ENCODE data around the gene TNPO3. TPM values are rescaled to one million over a fixed set of nuclear protein-coding genes. Genes with fewer than 3 reads are reported as not detected.

The TNPO3 gene
- total RNA-seq, 2 experiments from 2014 or later: 58.4 to 59.3 TPM

DNA sequence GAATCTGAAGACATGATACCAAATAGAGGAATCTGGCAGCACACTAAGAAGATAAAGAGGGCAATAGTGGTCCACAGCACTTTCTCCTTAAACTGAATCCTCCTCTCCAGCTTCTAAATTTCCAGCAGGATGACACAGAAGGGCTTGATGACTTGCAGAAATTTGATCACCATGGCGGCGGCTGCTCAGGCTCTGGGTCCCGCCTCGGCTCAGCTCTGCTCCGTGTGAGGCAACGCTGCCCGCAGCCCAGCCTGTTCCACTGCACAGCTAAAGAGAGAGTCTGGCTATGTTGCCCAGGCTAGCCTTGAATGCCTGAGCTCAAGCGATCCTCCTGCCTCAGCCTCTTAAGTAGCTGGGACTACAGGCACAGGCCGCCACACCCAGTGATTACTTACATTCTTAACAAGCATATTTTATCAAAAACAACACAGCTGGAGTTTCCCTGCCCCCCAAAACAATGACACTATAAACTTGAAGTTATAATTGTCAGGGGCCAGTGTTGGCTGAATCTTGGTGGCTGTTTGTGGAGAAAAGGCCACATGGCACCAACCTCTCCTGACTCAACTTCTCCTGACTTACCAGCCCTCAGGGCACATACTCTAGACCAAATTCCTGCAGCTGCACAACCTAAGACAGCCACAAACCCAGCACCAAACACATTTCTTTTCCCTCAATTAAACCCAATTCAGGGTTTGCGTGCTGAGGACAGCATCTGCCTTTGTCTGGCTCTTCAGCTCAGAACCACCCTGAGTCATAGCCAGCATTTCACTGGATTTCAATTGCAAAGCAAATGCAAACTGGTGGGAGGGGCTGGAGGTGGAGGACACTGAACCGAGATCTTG is 11.6 kb upstream of the TNPO3 start:
- DNase-seq (no peak), ATAC-seq (no peak)
- Mint-ChIP-seq H3K27me3 (peaks cover 2% of the 10 kb centered on the region), H3K4me1 (ENCODE audit: low read depth) (no peaks in the 10 kb centered on the region), H3K4me3 (no peak overlapping the region), H3K9me3 (peaks cover 5% of the 10 kb centered on the region), H3K36me3 (ENCODE audit: low read depth) (no peaks in the 10 kb centered on the region), H3K27ac (no peak overlapping the region)
- intact Hi-C loops (cut with micrococcal nuclease): no loop called here
- POLR2A ChIA-PET: interaction anchor here (0.9 kb wide), 1 partner anchor 58 kb away, joined by 3 read pairs; no protein-coding TSS in a partner anchor
- TF ChIP-seq CTCF (IDR thresholded peaks at IDR 0.05): no peak
- CTCF ChIA-PET: interaction anchor here (1.2 to 1.8 kb wide), 2 partner anchors 13 to 25 kb away, joined by 3 to 4 read pairs; no protein-coding TSS in a partner anchor

DNA sequence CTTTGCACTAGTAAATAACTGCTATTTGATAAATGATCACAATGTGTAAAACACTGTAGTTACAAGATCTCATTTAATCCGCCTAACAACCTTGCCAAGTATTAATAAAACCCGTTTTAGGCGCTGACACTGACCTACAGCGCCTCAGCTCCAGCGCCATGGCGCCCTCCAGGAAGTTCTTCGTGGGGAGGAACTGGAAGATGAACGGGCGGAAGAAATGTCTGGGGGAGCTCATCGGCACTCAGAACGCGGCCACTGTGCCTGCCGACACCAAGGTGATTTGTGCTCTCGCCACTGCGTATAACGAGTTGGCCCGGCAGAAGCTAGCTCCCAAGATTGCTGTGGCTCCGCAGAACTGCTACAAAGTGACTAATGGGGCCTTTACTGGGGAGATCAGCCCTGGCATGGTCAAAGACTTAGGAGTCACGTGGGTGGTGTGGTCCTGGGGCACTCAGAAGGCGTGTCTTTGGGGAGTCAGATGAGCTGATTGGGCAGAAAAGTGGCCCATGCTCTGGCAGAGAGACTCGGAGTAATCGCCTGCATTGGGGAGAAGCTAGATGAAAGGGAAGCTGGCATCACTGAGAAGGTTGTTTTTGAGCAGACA is 1.1 kb upstream of the TNPO3 start:
- intact Hi-C loops (cut with micrococcal nuclease): no loop called here
- ChIA-PET CTCF (interaction anchor here (1.3 to 2.4 kb wide), 2 partner anchors 12 to 34 kb away, joined by 4 to 5 read pairs; no protein-coding TSS in a partner anchor), POLR2A (interaction anchor here (1.2 to 1.7 kb wide), 3 partner anchors 9 to 116 kb away, joined by 3 to 7 read pairs (median 5); no protein-coding TSS in a partner anchor)
- peak overlapping the region; percentile 99 for H3K27ac Mint-ChIP-seq
- peak overlapping the region; percentile 90 for H3K4me3 Mint-ChIP-seq
- peaks cover 18% of the 10 kb centered on the region for H3K4me1 Mint-ChIP-seq (ENCODE audit: low read depth)
- H3K9me3 Mint-ChIP-seq: no peaks in the 10 kb centered on the region
- H3K36me3 Mint-ChIP-seq (ENCODE audit: low read depth): peaks cover 10% of the 10 kb centered on the region
- ATAC-seq: no peak
- no peak for DNase-seq
- no peaks in the 10 kb centered on the region for H3K27me3 Mint-ChIP-seq
- no peak for TF ChIP-seq CTCF (IDR thresholded peaks at IDR 0.05)

DNA sequence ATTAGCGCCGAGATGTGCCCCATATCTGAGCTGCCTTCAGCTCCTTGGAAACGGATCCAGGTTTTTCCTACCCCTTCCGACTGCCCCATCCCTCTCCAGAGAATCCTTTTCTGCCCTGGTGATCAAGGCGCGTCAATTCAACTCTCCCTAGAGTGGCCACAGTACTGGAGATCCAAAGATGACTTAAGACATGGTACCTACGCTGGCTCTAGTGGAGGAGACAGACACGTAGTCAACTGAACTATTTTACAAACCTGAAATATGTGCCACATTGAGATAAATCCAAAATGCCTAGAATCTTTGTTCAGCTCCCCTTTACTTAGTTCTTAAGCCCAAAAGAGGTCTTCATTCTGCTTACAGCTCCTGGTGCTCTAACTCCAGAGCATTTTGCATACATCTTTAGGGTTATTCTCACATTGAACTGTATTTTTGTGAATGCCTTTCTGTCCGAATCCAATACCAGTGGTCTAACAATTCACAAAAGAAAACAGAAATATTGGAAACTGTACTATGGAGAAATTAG is 444 bp upstream of the TNPO3 start:
- H3K27me3 Mint-ChIP-seq: no peaks in the 10 kb centered on the region
- intact Hi-C loops (cut with micrococcal nuclease): no loop called here
- peaks cover 23% of the 10 kb centered on the region for H3K4me1 Mint-ChIP-seq (ENCODE audit: low read depth)
- peaks cover 15% of the 10 kb centered on the region for H3K36me3 Mint-ChIP-seq (ENCODE audit: low read depth)
- DNase-seq (no peak), ATAC-seq (peak; percentile 12)
- peak overlapping the region; percentile 90 for H3K4me3 Mint-ChIP-seq
- peak overlapping the region; percentile 99 for H3K27ac Mint-ChIP-seq
- no peak for TF ChIP-seq CTCF (IDR thresholded peaks at IDR 0.05)
- ChIA-PET POLR2A (interaction anchor here (1.2 to 1.8 kb wide), 7 partner anchors 9 to 116 kb away, joined by 3 to 11 read pairs (median 5); no protein-coding TSS in a partner anchor), CTCF (interaction anchor here (0.7 to 3.6 kb wide), 4 partner anchors 11 to 79 kb away, joined by 3 to 14 read pairs (median 4); no protein-coding TSS in a partner anchor)
- H3K9me3 Mint-ChIP-seq: no peaks in the 10 kb centered on the region

DNA sequence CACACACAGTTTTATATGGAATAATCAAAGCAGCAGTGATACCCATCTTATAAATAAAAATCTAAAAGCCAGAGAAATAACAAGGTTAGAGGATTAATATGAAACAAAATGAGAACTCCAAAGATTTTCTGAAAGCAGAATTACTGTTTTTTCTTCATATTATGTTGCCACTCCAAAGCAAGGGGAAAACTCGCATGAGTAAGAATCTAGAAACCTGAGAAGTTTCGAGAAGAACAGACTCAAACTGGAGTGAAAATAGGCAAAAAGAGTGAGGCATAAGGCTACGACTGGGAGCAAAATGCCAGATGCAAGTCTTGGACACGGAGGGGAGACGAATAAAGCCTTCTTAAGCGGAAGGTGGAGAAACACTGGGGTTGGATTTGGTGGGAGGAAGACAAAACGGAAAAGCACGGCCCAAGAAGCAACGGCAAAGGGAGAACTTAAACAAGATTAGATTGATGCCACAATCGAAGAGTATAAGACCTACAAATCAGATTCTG is 923 bp downstream of the TNPO3 start:
- POLR2A ChIA-PET: interaction anchor here (1.0 to 1.8 kb wide), 11 partner anchors 8 to 314 kb away, joined by 3 to 11 read pairs (median 4); partner anchors contain the start of gene ATP6V1F

More for the DNA sequence above, 923 bp downstream of the TNPO3 start:
- DNase-seq (no peak), ATAC-seq (no peak)
- CTCF ChIA-PET: interaction anchor here (1.0 to 3.6 kb wide), 4 partner anchors 13 to 107 kb away, joined by 3 to 14 read pairs (median 4); no protein-coding TSS in a partner anchor
- peak overlapping the region; percentile 99 for H3K27ac Mint-ChIP-seq
- peaks cover 33% of the 10 kb centered on the region for H3K4me1 Mint-ChIP-seq (ENCODE audit: low read depth)
- H3K9me3 Mint-ChIP-seq: no peaks in the 10 kb centered on the region
- H3K27me3 Mint-ChIP-seq: no peaks in the 10 kb centered on the region
- intact Hi-C loops (cut with micrococcal nuclease): no loop called here
- H3K36me3 Mint-ChIP-seq (ENCODE audit: low read depth): peaks cover 23% of the 10 kb centered on the region
- no peak for TF ChIP-seq CTCF (IDR thresholded peaks at IDR 0.05)
- peak overlapping the region; percentile 90 for H3K4me3 Mint-ChIP-seq

Measured in activated CD8-positive, alpha-beta T cell treated with anti-CD3 and anti-CD28 coated beads for 36 hours (primary cell).